ENCODE results near the gene PPARD.

Gene PPARD

GRCh38 chr6:35476004-35476403, 133.6 kb downstream of the PPARD start:
- TF ChIP-seq CTCF (IDR thresholded peaks at IDR 0.05; ENCODE audit: extremely low read depth, insufficient read depth, missing control alignments): no peak
- DNase-seq (ENCODE audit: low spot score): peak; percentile 19
- in situ Hi-C loops (cut with MboI; ENCODE audit: low pct_unique_long_range_greater_than_20kb, low sequenced_read_pairs, unreplicated experiment): no loop called here

DNA sequence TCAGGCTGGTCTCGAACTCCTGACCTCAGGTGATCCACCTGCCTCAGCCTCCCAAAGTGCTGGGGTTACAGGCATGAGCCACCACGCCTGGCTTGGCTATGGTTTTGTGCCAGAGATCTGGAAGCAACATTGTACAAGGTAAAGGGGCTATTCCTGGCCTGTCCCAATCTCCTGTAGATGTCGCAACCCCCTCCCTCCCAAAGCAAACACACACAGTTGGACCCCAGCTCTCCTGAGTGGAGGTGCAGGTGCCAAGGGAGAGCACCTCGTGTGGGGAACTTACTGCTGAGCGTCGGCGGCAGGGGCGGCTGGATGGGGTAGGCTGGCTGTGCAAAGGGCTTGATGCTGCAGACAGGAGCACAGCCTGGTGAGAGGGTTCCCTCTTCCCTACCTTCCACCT, 134.7 kb downstream of the PPARD start:
- TF ChIP-seq CTCF (IDR thresholded peaks at IDR 0.05; ENCODE audit: extremely low read depth, insufficient read depth, missing control alignments): no peak
- in situ Hi-C loops (cut with MboI; ENCODE audit: low pct_unique_long_range_greater_than_20kb, low sequenced_read_pairs, unreplicated experiment): no loop called here
- no peak for DNase-seq (ENCODE audit: low spot score)
